ENCODE results near the gene KLK2. TPM values are rescaled to one million over a fixed set of nuclear protein-coding genes. Genes with fewer than 3 reads are reported as not detected.

Gene KLK2
- total RNA-seq, 1 experiment from 2014 or later, result not detected

DNA sequence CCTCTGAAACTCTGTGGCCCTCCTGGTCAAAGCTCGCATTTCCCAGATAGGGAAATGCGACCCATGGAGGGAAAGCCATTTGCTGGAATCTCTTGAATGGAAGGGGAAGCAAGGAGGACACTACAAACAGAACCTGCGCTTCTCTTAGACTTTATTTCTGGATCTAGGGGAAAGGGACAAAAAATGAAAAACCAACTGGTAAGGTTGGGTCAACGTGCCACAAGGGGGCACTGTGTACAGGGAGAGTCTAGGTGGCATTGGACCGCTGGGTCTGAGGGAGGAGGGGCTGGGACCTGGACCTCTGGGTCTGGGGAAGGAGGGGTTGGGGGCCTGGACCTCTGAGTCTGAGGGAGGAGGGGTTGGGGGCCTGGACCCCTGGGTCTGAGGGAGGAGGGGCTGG lies 33.0 kb downstream of the KLK2 start:
- Histone ChIP-seq H2AFZ (no peak overlapping the region), H3K79me2 (ENCODE audit: low read depth) (no peaks in the 10 kb centered on the region), H3K9me2 (ENCODE audit: insufficient read depth) (no peaks in the 10 kb centered on the region), H4K20me1 (ENCODE audit: insufficient read depth) (no peaks in the 10 kb centered on the region), H3K9me3 (ENCODE audit: insufficient read depth, low read depth) (no peaks in the 10 kb centered on the region), H3K4me1 (replicated peaks; ENCODE audit: insufficient read depth) (no peaks in the 10 kb centered on the region), H3K4me2 (no peak overlapping the region), H3K27ac (no peak overlapping the region), H3K27me3 (ENCODE audit: insufficient read depth, low read depth) (peaks cover 27% of the 10 kb centered on the region), H3K36me3 (ENCODE audit: low read depth) (no peaks in the 10 kb centered on the region), H3K4me3 (no peak overlapping the region), H3F3A (ENCODE audit: insufficient read depth, low read depth) (peaks cover 8% of the 10 kb centered on the region; the same call in 1 of the 2 replicates)
- POLR2A ChIA-PET (ENCODE audit: unreplicated experiment), result no interaction called here
- CTCF ChIA-PET, result interaction anchor here (0.5 kb wide), 1 partner anchor 112 kb away, joined by 3 read pairs; no protein-coding TSS in a partner anchor
- no peak for TF ChIP-seq EZH2 (IDR thresholded peaks at IDR 0.05; ENCODE audit: low read depth)
- TF ChIP-seq, protein P1, sequence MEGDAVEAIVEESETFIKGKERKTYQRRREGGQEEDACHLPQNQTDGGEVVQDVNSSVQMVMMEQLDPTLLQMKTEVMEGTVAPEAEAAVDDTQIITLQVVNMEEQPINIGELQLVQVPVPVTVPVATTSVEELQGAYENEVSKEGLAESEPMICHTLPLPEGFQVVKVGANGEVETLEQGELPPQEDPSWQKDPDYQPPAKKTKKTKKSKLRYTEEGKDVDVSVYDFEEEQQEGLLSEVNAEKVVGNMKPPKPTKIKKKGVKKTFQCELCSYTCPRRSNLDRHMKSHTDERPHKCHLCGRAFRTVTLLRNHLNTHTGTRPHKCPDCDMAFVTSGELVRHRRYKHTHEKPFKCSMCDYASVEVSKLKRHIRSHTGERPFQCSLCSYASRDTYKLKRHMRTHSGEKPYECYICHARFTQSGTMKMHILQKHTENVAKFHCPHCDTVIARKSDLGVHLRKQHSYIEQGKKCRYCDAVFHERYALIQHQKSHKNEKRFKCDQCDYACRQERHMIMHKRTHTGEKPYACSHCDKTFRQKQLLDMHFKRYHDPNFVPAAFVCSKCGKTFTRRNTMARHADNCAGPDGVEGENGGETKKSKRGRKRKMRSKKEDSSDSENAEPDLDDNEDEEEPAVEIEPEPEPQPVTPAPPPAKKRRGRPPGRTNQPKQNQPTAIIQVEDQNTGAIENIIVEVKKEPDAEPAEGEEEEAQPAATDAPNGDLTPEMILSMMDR (conservative IDR thresholded peaks at IDR 0.05), result peak; percentile 81
- no TSS peak for BruUV-seq (replicated peaks)
- DNase-seq, result no peak
- intact Hi-C loops (cut with micrococcal nuclease; ENCODE audit: unreplicated experiment), result no loop called here

DNA sequence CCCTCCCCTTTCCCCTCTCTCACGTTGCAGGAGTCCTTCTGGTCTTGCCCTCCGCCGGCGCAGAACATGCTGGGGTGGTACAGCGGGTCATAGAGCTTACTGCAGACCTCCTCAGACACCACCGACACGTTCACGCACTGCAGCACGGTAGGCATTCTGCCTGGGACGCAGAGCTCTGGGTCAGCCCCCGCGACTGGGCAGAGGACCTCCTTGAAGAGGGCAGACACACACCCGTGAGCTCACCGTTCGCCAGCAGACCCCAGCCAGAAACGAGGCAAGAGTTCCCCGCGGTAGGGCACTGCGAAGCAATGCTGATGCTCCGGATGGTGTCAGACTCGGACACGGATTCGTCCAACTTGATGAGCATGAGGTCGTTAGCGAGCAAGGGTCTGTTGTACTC lies 35.1 kb downstream of the KLK2 start:
- POLR2A ChIA-PET (ENCODE audit: unreplicated experiment), result interaction anchor here (0.6 kb wide), 1 partner anchor 12 kb away, joined by 6 read pairs; no protein-coding TSS in a partner anchor
- CTCF ChIA-PET, result no interaction called here

DNA sequence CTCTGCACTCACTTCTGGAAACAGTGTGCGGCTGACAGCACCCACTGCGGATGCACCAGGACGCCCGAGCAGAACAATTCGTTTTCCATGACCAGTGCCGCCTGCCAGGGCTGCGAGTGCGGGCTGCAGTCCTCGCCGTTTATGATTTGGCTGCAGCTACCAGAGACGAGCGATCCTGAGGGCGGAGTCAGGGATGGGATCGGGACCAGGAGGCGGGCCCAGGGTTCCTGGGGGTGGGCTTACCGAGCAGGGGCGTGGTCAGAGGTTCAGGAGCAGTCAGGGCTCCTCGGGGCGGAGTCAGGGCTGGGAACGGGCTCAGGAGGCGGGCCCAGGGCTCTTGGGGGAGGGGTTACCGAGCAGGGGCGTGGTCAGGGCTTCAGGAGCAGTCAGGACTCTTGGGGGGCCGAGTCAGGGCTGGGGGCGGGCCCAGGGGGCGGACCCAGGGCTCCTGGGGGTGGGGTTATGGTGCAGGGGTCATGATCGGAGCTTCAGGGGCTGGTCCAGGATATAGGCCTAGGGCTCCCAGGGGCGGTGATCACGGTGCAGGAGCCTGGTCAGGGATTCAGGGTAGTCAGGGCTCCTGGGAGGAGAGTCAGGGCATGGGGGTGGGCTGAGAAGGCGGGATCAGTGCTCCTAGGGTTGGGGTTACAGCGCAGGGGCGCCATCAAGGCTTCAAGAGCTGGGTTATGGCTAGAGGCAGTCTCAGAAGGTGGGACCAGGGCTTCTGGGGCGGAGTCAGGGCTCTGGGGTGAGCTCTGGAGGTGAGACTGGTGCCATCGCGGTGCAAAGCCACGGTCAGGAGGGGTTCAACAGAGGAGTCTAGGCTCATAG lies 36.2 kb downstream of the KLK2 start:
- ChIA-PET CTCF (interaction anchor here (0.6 kb wide), 2 partner anchors 194 to 711 kb away, joined by 5 to 7 read pairs; no protein-coding TSS in a partner anchor), POLR2A (ENCODE audit: unreplicated experiment) (interaction anchor here (0.6 kb wide), 1 partner anchor 108 kb away, joined by 30 read pairs; no protein-coding TSS in a partner anchor)
- Histone ChIP-seq H3K36me3 (ENCODE audit: low read depth) (no peaks in the 10 kb centered on the region), H3K27me3 (ENCODE audit: insufficient read depth, low read depth) (peaks cover 58% of the 10 kb centered on the region), H3K9me3 (ENCODE audit: insufficient read depth, low read depth) (no peaks in the 10 kb centered on the region), H3K9me2 (ENCODE audit: insufficient read depth) (no peaks in the 10 kb centered on the region), H3K4me2 (no peak overlapping the region), H4K20me1 (ENCODE audit: insufficient read depth) (no peaks in the 10 kb centered on the region), H3K27ac (no peak overlapping the region), H3K79me2 (ENCODE audit: low read depth) (no peaks in the 10 kb centered on the region), H3K4me3 (no peak overlapping the region), H3F3A (ENCODE audit: insufficient read depth, low read depth) (peaks cover 8% of the 10 kb centered on the region; the same call in 1 of the 2 replicates), H3K4me1 (replicated peaks; ENCODE audit: insufficient read depth) (no peaks in the 10 kb centered on the region), H2AFZ (no peak overlapping the region)
- no TSS peak for BruUV-seq (replicated peaks)
- intact Hi-C loops (cut with micrococcal nuclease; ENCODE audit: unreplicated experiment), result no loop called here
- peak; percentile 58 to 79 for DNase-seq
- TF ChIP-seq, protein P1 (conservative IDR thresholded peaks at IDR 0.05), result no peak
- TF ChIP-seq EZH2 (IDR thresholded peaks at IDR 0.05; ENCODE audit: low read depth), result no peak

More for the DNA sequence above, 35.1 kb downstream of the KLK2 start:
- DNase-seq, result no peak
- H3K79me2 ChIP-seq (ENCODE audit: low read depth), result no peaks in the 10 kb centered on the region
- no peaks in the 10 kb centered on the region for H3K36me3 ChIP-seq (ENCODE audit: low read depth)
- intact Hi-C loops (cut with micrococcal nuclease; ENCODE audit: unreplicated experiment), result no loop called here
- H3F3A ChIP-seq (ENCODE audit: insufficient read depth, low read depth), result peaks cover 8% of the 10 kb centered on the region; the same call in 1 of the 2 replicates
- H3K4me2 ChIP-seq, result no peak overlapping the region
- no peak overlapping the region for H3K27ac ChIP-seq
- no peaks in the 10 kb centered on the region for H3K9me3 ChIP-seq (ENCODE audit: insufficient read depth, low read depth)
- no peaks in the 10 kb centered on the region for H3K4me1 ChIP-seq (replicated peaks; ENCODE audit: insufficient read depth)
- no TSS peak for BruUV-seq (replicated peaks)
- no peaks in the 10 kb centered on the region for H4K20me1 ChIP-seq (ENCODE audit: insufficient read depth)
- H3K4me3 ChIP-seq, result no peak overlapping the region
- H3K27me3 ChIP-seq (ENCODE audit: insufficient read depth, low read depth), result peaks cover 48% of the 10 kb centered on the region
- TF ChIP-seq, protein P1 (conservative IDR thresholded peaks at IDR 0.05), result no peak
- no peak for TF ChIP-seq EZH2 (IDR thresholded peaks at IDR 0.05; ENCODE audit: low read depth)
- H3K9me2 ChIP-seq (ENCODE audit: insufficient read depth), result no peaks in the 10 kb centered on the region
- H2AFZ ChIP-seq, result no peak overlapping the region
